GM18511 (cell line): ENCODE measurements around the gene TANGO2.

Experiments used
- ATAC-seq: cut with Tn5 transposase; IDR thresholded peaks from one replicate; pipeline ENCODE4 v1.9.1; 2021; ENCODE audit warnings: mild to moderate bottlenecking, moderate library complexity; ENCODE audit not compliant: unreplicated experiment

The TANGO2 gene

DNA sequence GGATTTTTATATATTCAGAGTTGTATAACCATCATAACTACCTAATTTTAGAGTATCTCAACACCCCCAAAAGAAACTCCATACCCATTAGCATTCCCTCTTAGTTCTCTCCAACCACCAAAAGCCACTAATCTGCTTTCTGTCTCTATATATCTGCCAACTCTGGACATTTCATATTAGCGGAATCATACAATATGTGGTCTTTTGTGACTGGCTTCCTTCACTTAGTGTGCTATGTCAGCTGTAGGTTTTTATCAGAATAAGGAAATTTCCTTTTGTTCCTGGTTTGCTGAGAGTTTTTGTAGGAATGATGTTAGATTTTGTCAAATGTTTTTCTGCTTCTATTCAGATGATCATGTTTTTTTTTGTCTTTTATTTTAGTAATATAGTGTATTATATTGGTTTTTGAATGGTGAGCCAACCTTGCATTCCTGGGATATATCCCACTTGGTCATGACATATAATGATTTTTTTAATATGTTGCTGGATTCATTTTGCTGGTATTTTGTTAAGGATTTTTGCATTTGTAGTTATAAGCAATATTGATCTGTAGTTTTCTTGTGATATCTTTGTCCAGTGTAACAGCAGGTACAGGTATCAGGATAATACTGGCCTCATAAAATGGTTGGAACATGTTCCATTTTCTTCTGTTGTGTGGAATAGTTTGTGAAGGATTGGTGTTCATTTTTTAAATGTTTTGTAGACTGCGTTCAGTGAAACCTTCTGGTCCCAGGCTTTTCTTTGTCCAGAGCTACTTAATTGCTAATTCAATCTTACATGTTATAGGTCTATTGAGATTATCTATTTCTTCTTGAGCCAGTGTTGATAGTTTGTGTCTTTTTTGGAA, 75.9 kb downstream of the TANGO2 start:
- ATAC-seq = no peak

- ATAC-seq = no peak
Observed at GRCh38 chr22:20099099-20099711, 78.3 kb downstream of the TANGO2 start.

- ATAC-seq = no peak
Observed at GRCh38 chr22:20101638-20102037, 80.7 kb downstream of the TANGO2 start.

DNA sequence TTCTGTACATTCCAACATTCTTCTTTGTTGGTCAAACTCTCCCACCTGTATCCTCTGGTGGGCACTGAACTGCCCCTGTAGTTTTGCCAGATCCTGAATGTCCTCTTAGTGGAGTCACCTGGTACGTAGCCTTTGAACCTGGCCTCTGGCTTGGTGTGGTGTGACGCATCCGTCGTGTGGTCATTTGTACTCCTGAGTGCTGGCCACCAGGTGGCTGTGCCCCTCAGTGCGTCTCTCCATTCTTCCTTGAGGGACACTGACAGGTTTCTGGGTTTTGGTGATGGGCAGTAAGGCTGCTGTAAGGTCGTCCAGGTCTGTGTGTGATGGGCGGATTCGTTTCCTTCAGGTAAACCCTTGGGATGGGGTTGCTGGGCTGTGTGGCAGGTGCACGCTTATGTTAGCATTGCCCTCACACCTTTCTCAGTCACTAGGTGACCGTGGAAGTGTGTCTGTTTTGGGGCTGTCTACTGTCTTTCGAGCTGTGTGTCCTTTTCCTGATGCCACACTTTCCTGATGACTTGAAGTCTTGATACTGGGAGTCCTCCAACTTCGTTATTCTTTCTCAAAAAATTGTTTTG, 81.4 kb downstream of the TANGO2 start:
- no peak for ATAC-seq

GRCh38 chr22:20105456-20106204, 84.7 kb downstream of the TANGO2 start:
- no peak for ATAC-seq

DNA sequence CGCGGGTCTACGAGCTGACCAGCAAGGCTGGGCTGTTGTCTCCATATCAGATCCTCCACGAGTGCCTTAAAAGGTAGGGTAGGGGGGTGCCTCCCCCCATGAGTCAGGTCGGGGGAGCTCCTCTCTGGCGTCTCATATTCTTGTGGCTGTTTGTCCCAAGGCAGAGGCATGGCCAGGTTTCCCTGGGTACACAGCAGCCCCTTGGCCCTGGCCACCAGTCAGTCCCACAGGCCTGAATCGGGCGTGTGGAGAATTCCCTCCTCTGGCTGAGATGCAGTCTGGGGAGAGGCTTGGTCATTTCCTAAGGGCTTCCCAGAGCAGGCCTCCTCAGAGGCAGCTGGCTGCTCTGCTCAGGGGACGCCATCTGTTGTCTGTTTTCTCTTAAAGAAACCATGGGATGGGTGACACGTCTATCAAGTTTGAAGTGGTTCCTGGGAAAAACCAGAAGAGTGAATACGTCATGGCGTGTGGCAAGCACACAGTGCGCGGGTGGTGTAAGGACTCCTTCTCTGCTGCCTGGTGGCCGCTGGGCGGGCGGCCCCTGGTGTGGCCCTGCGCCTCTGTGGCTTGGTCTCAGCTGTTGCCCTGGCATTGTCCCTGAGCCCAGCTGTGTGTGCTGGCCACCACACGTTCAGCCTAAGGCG, 85.4 kb downstream of the TANGO2 start:
- no peak for ATAC-seq

DNA sequence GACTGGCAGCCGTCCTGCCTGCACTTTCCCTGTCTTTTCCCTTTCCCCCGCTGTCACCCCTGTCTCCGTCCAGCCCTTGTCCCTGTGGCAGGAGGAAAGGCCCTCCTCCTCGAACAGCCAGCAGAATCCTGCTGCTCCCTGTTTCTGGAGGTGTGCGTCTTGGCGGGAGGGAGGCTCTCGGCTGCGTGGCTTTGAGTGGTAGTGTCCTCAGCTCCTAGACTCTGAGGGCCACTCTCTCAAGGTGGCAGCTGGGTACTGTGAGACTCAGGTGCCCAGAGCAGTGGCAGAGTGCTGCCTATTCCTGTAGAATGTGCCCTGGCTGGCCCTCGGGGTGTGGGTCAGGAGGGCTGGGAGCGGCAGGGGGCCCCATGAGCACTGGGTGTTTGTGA, 85.9 kb downstream of the TANGO2 start:
- no peak for ATAC-seq

- ATAC-seq = no peak
Observed at GRCh38 chr22:20107471-20107901, 86.6 kb downstream of the TANGO2 start.

GRCh38 chr22:20107951-20108756, 87.2 kb downstream of the TANGO2 start:
- ATAC-seq = no peak

DNA sequence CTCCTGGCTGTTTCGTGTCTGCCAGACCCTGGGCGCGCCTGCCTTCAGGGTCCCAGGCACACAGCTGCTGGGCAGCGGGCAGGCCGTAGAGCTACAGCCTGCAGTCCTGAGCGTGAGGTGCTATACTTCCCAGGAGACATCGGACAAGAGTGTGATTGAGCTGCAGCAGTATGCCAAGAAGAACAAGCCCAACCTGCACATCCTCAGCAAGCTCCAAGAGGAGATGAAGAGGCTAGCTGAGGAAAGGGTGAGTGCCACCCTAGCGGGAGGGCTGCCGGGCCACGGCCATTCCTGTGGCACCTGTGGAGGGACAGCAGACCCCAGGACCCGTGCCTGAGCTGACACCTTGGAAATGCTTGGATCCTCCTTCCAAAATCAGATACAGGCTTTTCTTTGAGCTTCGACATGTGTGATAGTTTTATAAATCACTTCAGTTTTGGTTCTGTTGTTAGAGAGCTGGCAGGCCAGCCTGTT, 87.9 kb downstream of the TANGO2 start:
- ATAC-seq = no peak

- no peak for ATAC-seq
Observed at GRCh38 chr22:20109411-20110358, 88.8 kb downstream of the TANGO2 start.

DNA sequence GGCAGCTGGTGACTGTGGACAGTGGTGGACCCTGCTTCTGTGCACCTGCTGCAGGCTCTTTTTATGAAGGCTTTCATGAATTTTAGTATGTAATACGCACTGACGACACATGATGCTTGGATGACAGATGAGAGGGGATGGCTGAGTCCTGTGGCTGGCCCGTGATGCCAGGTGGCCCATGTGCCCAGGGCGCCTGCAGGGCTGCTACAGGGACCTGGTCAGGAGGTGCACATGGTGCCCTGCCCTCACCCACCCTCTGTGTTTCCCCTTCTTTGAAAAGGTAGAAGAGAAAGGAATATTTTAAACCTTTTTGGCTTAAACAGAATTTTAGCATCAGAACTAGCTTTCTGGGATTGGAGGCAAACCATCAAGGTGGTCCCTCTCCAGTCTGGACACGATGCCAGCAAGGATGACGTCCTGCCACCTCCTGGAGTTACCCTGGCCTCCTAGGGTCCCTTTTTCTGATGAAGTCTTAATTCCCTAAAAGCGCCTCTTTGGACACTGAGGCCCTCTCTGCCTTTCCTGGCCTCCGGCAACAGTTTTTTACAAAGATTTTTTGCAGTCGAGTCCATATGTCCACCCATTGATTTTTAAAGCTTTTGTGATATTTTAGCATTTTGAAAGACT, 89.6 kb downstream of the TANGO2 start:
- ATAC-seq = no peak

- ATAC-seq = no peak
Observed at GRCh38 chr22:20111045-20111688, 90.3 kb downstream of the TANGO2 start.

DNA sequence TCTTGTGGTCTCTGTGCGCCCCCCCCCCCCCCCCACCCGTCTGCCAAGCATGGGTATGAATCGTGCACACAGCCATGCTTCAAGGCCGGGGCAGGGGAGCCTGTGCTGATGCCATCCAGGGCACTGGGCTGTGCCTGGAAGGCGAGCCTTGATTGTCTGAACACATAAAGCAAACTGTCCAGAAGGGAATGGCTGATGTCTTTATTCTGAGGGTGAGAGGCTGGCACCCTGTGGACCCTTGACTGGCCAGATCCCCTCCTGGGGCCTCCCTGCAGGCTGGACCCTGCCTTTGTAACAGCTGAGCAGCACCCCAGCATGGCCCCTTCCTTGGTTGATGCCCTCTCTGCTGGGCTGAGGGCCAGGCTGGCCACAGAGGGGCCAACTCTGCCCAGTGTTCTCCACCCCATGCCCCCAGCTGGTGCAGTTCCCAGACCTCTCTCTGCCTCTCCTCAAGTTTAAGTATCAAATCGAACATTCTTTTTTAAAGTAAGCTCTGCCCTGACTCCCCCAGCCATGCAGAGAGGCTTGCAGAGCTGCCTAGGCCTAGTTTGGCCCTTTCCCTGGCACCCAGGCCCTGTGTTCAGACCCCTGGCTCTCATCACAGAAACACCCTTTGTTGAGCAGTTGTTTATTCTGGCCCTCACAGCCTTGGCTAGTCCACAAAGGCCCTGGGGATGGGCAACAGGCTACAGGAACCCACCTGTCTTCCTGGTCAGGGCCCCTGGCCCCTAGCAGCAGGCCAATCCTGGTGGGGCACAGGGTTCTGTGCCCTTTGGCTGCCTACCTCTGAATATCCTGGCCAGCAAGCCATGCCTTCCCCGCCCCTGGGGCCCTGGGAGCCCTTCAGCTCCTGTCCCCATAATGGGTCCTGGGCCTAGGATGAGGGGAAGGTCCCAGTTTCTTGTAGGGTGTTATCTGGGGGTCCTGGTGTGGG, 91.0 kb downstream of the TANGO2 start:
- no peak for ATAC-seq

DNA sequence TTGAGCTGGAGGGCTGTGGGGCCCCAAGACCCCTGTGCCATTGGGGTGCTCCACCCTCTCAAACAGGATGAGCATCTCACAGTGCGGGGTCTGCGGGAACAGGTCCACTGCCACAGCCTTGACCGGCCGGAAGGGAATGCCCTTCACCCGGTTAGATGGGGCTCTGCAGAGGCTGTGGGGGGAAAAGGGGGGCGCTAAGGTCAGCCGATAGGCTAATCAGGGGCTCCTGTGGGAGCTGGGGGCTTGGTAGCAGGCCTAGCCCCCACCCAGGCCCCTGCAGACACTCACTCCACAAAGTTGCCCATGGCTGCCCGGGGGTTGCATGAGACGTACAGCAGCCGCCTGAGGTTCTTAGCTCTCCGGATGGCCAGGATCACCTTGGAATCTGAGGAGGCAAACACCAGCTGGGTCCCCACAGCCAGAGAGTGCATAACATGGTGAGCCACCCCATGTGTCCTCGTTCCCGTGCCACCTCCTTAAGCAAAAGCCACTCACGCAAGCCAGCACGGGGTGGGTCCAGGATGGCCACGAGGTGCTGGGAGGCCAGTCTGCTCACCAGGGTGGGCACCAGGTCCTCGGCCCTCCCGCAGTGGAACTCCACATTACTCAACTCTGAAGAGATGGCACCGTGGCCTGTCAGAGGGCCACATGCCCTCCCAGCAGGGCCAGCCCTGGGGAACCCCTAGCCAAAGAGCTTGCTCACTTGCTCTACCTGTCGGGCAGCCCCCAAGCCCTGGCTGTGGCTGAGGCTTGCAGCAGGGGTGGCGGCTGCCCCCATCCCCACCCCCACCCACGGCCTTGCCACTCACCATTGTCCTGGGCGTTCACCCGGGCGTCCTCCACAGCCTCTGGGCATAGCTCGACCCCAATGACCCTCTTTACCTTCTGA, 92.0 kb downstream of the TANGO2 start:
- ATAC-seq = no peak
